GM18508 (cell line): ENCODE measurements around the gene AMELX.

Experiments
- ATAC-seq: cut with Tn5 transposase; IDR thresholded peaks from one replicate; pipeline ENCODE4 v1.9.1; 2021; ENCODE audit warnings: moderate number of reproducible peaks; ENCODE audit not compliant: insufficient read depth, unreplicated experiment

AMELX gene

DNA sequence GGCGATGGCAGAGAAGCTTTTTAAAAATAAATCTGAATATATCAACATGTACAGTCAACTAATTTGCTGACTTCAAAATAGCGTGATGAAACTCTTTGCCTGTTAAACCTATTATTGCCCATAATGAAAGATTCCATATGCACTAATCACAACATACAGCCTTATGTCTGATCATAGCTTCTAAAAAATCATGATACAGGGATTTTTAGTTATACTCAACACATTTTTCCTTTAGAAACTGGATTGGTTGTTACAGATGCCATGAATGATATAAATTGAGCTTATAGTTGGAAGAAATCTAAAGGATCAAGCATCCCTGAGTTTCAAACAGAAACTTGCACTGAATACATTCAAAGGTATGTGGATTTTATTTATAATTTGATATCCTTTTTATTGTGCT is at the start of gene AMELX:
TSS of gene AMELX (plus strand) at position 301 of the 400 bp plus-strand sequence. CDS start 1,376 bp downstream, outside the sequence.
- ATAC-seq, result no peak

- no peak for ATAC-seq
Measured at GRCh38 chrX:11244636-11245035, 48.6 kb upstream of the AMELX start.

DNA sequence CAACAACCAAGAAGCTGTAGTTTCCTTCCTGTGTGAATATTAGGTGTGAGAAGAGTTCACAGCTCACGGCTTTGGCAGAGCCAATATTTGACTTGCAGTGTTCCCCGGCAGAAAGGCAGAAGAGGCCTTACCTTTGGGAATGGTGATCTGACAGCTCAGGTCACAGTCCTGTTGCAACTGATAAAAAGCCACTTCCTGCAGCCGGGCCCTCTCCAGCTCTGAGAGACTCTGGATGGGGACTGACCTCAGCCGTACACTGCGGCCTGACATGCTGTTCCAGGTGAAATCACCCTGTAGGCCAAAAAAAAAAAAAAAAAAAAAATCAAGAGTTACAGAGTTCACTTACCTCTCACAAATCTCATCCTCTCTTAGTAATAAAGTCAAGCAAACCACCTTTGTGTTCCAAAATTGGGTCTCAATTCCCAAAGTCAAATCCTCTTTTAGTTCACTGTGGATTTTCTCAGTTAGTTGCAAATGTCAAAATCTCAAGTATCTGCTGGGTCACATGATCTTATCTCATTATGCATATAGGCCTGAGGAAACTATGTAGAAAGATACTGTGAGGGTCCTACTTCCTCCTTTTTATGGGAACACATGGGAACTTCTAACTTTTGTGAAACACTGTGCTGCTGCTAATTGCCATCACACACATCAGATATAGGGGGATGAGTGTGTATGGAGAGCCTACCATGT is 38.6 kb upstream of the AMELX start:
- ATAC-seq, result no peak

GRCh38 chrX:11257290-11257689 is 35.9 kb upstream of the AMELX start:
- ATAC-seq, result no peak

DNA sequence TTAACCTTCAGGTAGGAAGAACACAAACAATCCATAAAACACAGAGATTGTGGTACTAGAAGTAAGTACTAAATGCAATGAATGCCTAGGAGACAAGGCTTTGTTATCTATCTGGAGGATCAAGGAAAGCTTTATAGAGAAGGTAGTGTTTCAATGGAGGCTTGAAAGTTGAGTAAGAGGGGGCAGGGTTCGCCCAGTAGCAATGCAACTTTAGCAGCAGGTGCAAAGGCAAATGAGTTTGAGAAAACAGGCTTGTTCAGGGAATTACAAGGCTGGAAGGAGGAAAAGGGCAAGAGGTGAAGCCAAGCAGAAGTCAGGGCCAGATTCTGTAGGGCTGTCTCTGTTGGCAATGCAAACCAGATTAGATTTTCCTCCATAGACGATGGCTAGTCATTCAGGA is 35.5 kb upstream of the AMELX start:
- ATAC-seq, result no peak

DNA sequence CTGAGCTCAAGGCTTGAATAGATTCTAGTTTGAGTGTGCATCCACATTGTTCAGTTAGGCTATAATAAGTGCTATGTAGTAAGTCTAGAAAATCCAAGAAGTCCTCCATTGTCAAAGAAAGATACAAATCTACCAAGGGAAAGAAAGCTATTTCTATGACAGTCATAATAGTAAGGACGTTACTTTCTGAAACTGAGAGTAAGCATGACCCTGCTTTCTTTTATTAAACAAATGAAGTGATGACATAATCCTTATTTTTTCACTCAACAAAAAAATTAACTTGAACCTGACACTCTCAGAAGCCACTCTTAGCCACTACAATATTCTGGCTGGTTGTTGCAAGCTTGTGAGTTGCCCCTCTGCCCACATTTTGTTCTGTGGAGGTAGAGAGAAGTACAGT is 33.8 kb upstream of the AMELX start:
- no peak for ATAC-seq

GRCh38 chrX:11261260-11261659 is 32.0 kb upstream of the AMELX start:
- no peak for ATAC-seq

DNA sequence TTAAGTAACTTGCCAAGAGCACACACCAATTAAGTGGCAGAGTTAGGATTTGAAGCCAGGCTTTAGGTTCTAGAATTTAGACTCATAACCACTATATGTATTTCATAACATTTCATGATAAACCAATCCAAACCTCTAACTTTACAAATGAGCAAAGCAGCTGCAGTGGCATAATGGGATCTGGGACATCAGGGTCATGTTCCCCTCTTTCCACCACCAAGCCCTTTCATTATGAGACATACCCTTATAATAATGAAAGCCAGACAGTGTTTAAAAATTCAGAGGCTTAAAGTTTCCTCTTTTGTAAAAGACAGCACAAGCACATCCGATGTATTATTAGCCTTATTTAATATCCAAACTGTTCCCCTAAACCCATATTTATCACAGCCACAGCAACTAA is 28.3 kb upstream of the AMELX start:
- ATAC-seq, result no peak

GRCh38 chrX:11265352-11265751 is 27.9 kb upstream of the AMELX start:
- no peak for ATAC-seq

GRCh38 chrX:11266573-11267003 is 26.6 kb upstream of the AMELX start:
- ATAC-seq, result no peak

DNA sequence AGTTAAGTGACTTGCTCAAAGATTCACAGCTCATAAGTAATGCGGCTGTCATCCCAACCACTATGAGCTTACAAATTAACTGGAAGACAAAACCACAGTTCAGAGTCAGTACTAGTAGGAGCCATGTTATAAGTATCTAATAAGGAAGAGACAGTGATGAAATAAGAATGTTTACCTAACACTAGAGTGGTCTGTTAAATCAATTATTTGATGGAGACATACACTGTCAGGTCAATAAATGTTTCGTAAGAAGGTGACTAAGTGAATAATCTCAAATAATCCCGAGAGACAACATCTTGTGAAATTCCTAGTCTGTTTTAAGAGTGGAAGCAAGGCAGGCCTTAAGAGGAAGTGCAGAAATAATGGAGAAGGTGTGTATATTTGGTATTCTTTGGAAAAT is 25.8 kb upstream of the AMELX start:
- no peak for ATAC-seq

DNA sequence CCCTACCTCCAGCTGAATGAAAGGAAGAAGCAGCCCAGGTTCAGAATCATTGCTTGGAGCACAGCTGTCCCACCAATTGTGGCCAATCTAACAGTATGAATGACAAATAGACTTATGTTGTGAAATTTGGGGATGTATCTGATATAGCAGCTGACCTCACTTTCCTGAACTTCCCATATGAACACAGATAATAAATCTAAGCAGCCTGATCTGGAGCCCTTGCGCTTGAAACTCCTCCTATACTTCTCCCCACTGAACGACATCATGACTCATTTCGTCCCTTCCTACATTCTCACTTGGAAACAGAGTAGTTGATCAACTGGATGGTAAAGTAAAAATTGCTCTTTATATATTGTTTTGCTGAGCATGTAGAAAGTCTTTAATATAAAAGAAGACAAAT is 24.2 kb upstream of the AMELX start:
- no peak for ATAC-seq

- ATAC-seq, result no peak
Measured at GRCh38 chrX:11269996-11270395, 23.2 kb upstream of the AMELX start.

DNA sequence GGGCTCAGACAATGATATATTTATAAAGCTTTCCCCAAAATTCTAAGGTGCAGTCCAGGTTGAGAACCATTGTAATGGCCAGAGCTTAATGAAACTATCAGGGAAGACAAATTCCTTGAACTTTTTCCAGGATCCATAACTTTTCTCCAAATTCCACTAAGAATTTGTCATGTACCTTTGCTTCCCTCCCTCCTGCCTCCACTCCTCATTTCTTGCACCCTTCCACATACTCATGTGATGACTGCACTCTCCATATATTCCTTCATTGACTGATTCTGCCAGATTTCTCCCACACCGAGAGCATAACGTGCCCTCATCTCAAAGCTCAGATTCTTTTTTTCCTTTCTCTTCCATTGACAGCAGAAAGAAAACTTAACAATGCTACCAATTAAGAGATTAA is 20.9 kb upstream of the AMELX start:
- no peak for ATAC-seq

- no peak for ATAC-seq
Measured at GRCh38 chrX:11272863-11273262, 20.4 kb upstream of the AMELX start.

DNA sequence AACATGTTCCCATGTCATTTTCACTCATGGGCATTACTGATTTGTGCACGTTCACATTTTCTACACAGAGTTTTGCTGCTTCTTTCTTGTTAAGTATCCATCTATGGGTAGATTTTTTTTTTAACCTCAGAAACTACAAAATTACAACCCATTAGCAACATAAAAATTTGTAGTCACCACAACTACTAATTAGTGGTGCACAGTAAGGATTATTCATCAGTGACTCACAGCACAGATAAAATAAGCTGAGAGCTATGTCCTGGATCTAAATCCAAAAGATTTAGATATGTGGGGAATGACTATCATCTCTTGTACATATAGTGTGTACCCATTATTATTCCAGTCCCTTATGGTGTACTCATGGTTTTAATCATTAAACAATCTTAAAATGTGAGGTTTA is 19.7 kb upstream of the AMELX start:
- ATAC-seq, result no peak

- ATAC-seq, result no peak
Measured at GRCh38 chrX:11282043-11282442, 11.2 kb upstream of the AMELX start.

GRCh38 chrX:11285651-11286050 is 7.6 kb upstream of the AMELX start:
- ATAC-seq, result no peak

DNA sequence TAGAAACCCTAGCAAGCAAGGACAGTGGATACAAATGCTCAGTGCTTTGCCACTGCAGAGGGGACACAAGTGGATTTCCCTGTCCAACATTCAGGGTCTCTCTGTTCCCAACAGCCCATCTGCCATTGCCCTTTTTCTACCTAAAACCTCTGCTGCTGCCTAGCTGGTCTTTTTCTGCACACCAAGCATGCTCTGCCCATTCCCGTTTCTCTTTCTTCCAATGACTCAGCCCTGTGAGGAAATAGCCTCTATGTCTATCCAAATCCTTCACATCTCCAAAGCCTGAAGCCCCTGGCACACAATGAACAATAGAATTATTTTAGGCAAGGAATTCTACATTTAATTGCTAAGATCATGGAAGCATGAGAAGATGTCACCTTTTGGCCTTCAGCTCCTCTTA is 5.7 kb upstream of the AMELX start:
- ATAC-seq, result no peak

DNA sequence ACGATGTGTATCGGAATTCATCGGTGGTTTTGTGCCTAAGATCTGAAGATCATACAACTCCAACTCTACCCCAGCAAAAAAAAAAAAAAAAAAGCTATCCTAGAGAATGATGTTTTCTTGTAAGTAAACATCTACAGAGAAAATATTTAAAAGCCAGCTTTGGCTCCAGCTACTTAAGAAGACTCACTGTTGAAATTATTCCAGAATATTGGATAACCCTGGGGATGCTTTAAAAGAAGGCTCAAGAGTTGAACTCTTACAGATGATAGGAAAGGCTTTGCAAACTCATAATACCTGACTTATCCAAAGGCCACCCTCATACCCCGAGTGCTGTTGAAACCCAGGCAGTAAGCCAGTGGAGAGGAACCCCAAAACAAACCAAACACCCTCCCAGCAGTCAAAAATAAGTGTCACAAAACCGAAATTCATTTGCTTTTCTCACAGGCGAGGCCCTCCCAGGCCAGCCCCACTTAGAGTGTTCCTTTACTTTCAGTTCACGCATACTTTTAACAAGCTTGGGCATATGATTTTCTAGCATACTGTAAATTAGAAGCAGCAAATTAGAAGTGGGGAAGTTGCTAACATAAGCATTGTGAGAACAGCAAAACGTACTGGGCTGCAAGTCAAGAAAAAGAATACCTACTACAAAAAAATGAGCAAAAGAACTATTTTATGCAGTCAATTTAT is 2.7 kb upstream of the AMELX start:
- ATAC-seq, result no peak

DNA sequence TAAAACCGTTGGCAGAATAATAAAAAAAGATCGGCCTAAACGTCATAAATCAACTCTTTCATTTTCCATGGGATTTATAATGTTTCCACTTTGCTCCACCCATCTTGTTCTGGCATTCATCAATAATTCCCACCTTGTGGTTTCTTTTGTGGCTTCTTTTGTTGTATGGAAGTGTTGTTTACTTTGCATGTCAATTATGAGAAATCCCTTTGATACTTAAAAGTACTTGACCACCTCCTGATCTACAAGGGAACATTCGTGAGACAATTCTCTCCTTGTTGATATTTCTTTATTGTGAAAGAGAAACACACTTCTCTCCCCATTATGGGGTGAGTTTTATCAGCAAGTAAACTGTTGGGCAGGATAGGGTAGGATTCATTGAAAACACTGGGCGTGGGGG is 2.8 kb downstream of the AMELX start:
- no peak for ATAC-seq

- no peak for ATAC-seq
Measured at GRCh38 chrX:11298600-11298999, 5.4 kb downstream of the AMELX start.
